Measurements from ENCODE around the gene JAK1. TPM values are rescaled to one million over a fixed set of nuclear protein-coding genes. Genes with fewer than 3 reads are reported as not detected.

JAK1 gene
- total and polyA plus RNA-seq, 9 of the 15 experiments (the other 6 are each of a cell fraction or from before 2014, with no cell fraction given) = 9.7 to 44.1 (median 42.5) TPM

- CTCF ChIA-PET (ENCODE audit: low intra/inter-chr PET ratio) = no interaction called here
- Histone ChIP-seq H3K79me2 (ENCODE audit: control insufficient read depth, insufficient read depth, low read length) (peaks cover 52% of the 10 kb centered on the region), H3K27ac (ENCODE audit: extremely low read depth, low read depth, low read length) (0 out of 3 replicates have a peak overlapping the region, but pooled peaks have one; percentile 10), H3K9me3 (replicated peaks; ENCODE audit: control insufficient read depth, insufficient read depth, low read depth, low read length) (no peaks in the 10 kb centered on the region), H3K9me1 (ENCODE audit: control insufficient read depth, insufficient read depth, low read length) (no peaks in the 10 kb centered on the region), H2AFZ (ENCODE audit: low read depth, low read length) (no peak overlapping the region), H3K4me1 (replicated peaks in 1 of 2; ENCODE audit: control insufficient read depth in 2 of 2, insufficient read depth in 2 of 2, low read length in 2 of 2) (peaks cover 13 to 51% of the 10 kb centered on the region in 2 experiments; a peak in 4 of 5 replicates), H4K20me1 (replicated peaks; ENCODE audit: control insufficient read depth, insufficient read depth, low read length) (0 out of 2 replicates have a peak, but pooled peaks cover 6% of the 10 kb centered on the region), H3K4me2 (ENCODE audit: insufficient read depth, low read length) (no peak overlapping the region), H3K9ac (ENCODE audit: insufficient read depth in 1 of 2, low read depth in 2 of 2, low read length in 2 of 2) (no peak overlapping the region), H3K36me3 (ENCODE audit: control insufficient read depth, insufficient read depth, low read length) (no peaks in the 10 kb centered on the region), H3K27me3 (ENCODE audit: control insufficient read depth in 2 of 2, insufficient read depth in 2 of 2, low read length in 2 of 2) (no peaks in the 10 kb centered on the region), H3K4me3 (no peak overlapping the region)
- no peak for DNase-seq (ENCODE audit: extremely low read depth in 1 of 4, low spot score in 3 of 4)
- POLR2A ChIA-PET = interaction anchor here (0.8 to 1.6 kb wide), 3 partner anchors 9 to 38 kb away, joined by 3 to 4 read pairs (median 3); no protein-coding TSS in a partner anchor
- BruUV-seq (replicated peaks) = no TSS peak
- no peak for ATAC-seq
- intact Hi-C loops (cut with micrococcal nuclease) = loop anchor here (1.0 to 5.0 kb wide), 2 partner anchors 49 to 54 kb away; partner anchors contain the start of gene JAK1
- in situ Hi-C loops (cut with MboI) = no loop called here
- FAIRE-seq = peak; percentile 29
- TF ChIP-seq, protein P1, sequence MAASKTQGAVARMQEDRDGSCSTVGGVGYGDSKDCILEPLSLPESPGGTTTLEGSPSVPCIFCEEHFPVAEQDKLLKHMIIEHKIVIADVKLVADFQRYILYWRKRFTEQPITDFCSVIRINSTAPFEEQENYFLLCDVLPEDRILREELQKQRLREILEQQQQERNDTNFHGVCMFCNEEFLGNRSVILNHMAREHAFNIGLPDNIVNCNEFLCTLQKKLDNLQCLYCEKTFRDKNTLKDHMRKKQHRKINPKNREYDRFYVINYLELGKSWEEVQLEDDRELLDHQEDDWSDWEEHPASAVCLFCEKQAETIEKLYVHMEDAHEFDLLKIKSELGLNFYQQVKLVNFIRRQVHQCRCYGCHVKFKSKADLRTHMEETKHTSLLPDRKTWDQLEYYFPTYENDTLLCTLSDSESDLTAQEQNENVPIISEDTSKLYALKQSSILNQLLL (CRISPR knock-in tag; IDR thresholded peaks at IDR 0.05; ENCODE audit: borderline replicate concordance) = no peak
- no peak for TF ChIP-seq POLR3G (IDR thresholded peaks at IDR 0.05; ENCODE audit: extremely low read depth, insufficient read length, insufficient replicate concordance)
- no peak for TF ChIP-seq MTF1 (CRISPR knock-in tag; IDR thresholded peaks at IDR 0.05; ENCODE audit: borderline replicate concordance)
- TF ChIP-seq ZNF511 (CRISPR knock-in tag; IDR thresholded peaks at IDR 0.05) = no peak
- TF ChIP-seq CCNT2 (IDR thresholded peaks at IDR 0.05; ENCODE audit: borderline replicate concordance, extremely low read depth, insufficient read length, low read depth, low read length) = no peak
- TF ChIP-seq SUPT5H (IDR thresholded peaks at IDR 0.05) = no peak
- no peak for TF ChIP-seq ZNF184 (CRISPR knock-in tag; IDR thresholded peaks at IDR 0.05)
- TF ChIP-seq, protein P2, sequence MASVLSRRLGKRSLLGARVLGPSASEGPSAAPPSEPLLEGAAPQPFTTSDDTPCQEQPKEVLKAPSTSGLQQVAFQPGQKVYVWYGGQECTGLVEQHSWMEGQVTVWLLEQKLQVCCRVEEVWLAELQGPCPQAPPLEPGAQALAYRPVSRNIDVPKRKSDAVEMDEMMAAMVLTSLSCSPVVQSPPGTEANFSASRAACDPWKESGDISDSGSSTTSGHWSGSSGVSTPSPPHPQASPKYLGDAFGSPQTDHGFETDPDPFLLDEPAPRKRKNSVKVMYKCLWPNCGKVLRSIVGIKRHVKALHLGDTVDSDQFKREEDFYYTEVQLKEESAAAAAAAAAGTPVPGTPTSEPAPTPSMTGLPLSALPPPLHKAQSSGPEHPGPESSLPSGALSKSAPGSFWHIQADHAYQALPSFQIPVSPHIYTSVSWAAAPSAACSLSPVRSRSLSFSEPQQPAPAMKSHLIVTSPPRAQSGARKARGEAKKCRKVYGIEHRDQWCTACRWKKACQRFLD (CRISPR knock-in tag; IDR thresholded peaks at IDR 0.05) = no peak
- no peak for TF ChIP-seq KLF16 (IDR thresholded peaks at IDR 0.05)
- no peak for TF ChIP-seq STAG1 (CRISPR knock-in tag; IDR thresholded peaks at IDR 0.05; ENCODE audit: borderline replicate concordance)
- no peak for TF ChIP-seq GATA2 (CRISPR knock-in tag; IDR thresholded peaks at IDR 0.05)
- no peak for TF ChIP-seq ATF4 (CRISPR knock-in tag; IDR thresholded peaks at IDR 0.05)
- TF ChIP-seq EP400 (IDR thresholded peaks at IDR 0.05) = no peak
- TF ChIP-seq, protein P3, sequence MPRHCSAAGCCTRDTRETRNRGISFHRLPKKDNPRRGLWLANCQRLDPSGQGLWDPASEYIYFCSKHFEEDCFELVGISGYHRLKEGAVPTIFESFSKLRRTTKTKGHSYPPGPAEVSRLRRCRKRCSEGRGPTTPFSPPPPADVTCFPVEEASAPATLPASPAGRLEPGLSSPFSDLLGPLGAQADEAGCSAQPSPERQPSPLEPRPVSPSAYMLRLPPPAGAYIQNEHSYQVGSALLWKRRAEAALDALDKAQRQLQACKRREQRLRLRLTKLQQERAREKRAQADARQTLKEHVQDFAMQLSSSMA (CRISPR knock-in tag; IDR thresholded peaks at IDR 0.05) = no peak
- no peak for TF ChIP-seq ZNF583 (CRISPR knock-in tag; IDR thresholded peaks at IDR 0.05)
These were observed 48.4 kb downstream of the JAK1 start for GRCh38 chr1:64917907-64918306.

Data from K562 (cell line).